HG02759 (cell line): ENCODE measurements around the gene PTPRD.

Source experiments
- ATAC-seq: cut with Tn5 transposase; IDR thresholded peaks from one replicate; pipeline ENCODE4 v1.9.1; 2021; ENCODE audit warnings: mild to moderate bottlenecking, moderate library complexity; ENCODE audit not compliant: unreplicated experiment

The PTPRD gene

GRCh38 chr9:8270235-8270634, 2342.6 kb downstream of the PTPRD start:
- no peak for ATAC-seq

GRCh38 chr9:8268881-8269280, 2343.9 kb downstream of the PTPRD start:
- no peak for ATAC-seq

GRCh38 chr9:8268216-8268878, 2344.5 kb downstream of the PTPRD start:
- ATAC-seq = no peak

GRCh38 chr9:8267636-8268035, 2345.2 kb downstream of the PTPRD start:
- no peak for ATAC-seq

- ATAC-seq = no peak
Measured at GRCh38 chr9:8266861-8267260, 2345.9 kb downstream of the PTPRD start.

- no peak for ATAC-seq
Measured at GRCh38 chr9:8265281-8265680, 2347.5 kb downstream of the PTPRD start.
